Progenitor cell of endocrine pancreas (in vitro differentiated cells): ENCODE results near the gene MAST4. TPM values are rescaled to one million over a fixed set of nuclear protein-coding genes. Genes with fewer than 3 reads are reported as not detected.

Experiments used
- DNase-seq: peaks from one replicate; pipeline ENCODE4 v3.0.0; 2021; ENCODE audit warnings: low spot score; ENCODE audit not compliant: unreplicated experiment
- H3K27ac Mint-ChIP-seq: 2 replicates; pipeline ENCODE4 v1.8.0; 2021; ENCODE audit warnings: mild to moderate bottlenecking, moderate library complexity, mixed read lengths
- H3K27me3 Mint-ChIP-seq: 2 replicates; pipeline ENCODE4 v1.8.0; 2021; ENCODE audit warnings: mixed read lengths
- H3K36me3 Mint-ChIP-seq: 2 replicates; pipeline ENCODE4 v1.8.0; 2022; ENCODE audit warnings: mixed read lengths; ENCODE audit not compliant: insufficient read depth
- H3K4me1 Mint-ChIP-seq: 2 replicates; pipeline ENCODE4 v1.8.0; 2021; ENCODE audit warnings: low read depth, mixed read lengths
- H3K4me3 Mint-ChIP-seq: 2 replicates; pipeline ENCODE4 v1.8.0; 2021; ENCODE audit warnings: low read depth, mild to moderate bottlenecking, moderate library complexity, mixed read lengths
- H3K9me3 Mint-ChIP-seq: 2 replicates; pipeline ENCODE4 v1.8.0; 2021; ENCODE audit warnings: low read depth, mixed read lengths
- total RNA-seq: library from RNA; stranded (reverse); gene quantifications from 2 replicates; pipeline ENCODE4 v1.2.1, GENCODE V29; 2021
- TF ChIP-seq, protein P1 (sequence below): fragments of 200-600 bp; sonication (generic); IDR thresholded peaks from one replicate; pipeline ENCODE4 v1.5.0; 2021; ENCODE audit warnings: antibody characterized with exemption, mild to moderate bottlenecking; ENCODE audit not compliant: unreplicated experiment

MAST4 gene
- total RNA-seq, 1 donor from 2014 or later = 45.3 TPM

GRCh38 chr5:66929281-66929680 lies 333.1 kb downstream of the MAST4 start:
- TF ChIP-seq, protein P1, sequence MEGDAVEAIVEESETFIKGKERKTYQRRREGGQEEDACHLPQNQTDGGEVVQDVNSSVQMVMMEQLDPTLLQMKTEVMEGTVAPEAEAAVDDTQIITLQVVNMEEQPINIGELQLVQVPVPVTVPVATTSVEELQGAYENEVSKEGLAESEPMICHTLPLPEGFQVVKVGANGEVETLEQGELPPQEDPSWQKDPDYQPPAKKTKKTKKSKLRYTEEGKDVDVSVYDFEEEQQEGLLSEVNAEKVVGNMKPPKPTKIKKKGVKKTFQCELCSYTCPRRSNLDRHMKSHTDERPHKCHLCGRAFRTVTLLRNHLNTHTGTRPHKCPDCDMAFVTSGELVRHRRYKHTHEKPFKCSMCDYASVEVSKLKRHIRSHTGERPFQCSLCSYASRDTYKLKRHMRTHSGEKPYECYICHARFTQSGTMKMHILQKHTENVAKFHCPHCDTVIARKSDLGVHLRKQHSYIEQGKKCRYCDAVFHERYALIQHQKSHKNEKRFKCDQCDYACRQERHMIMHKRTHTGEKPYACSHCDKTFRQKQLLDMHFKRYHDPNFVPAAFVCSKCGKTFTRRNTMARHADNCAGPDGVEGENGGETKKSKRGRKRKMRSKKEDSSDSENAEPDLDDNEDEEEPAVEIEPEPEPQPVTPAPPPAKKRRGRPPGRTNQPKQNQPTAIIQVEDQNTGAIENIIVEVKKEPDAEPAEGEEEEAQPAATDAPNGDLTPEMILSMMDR = no peak
- Mint-ChIP-seq H3K36me3 (no peaks in the 10 kb centered on the region), H3K9me3 (no peaks in the 10 kb centered on the region), H3K27me3 (no peaks in the 10 kb centered on the region), H3K27ac (no peak overlapping the region), H3K4me3 (no peak overlapping the region), H3K4me1 (peaks cover 3% of the 10 kb centered on the region)
- DNase-seq = no peak

GRCh38 chr5:66929995-66930394 lies 333.8 kb downstream of the MAST4 start:
- TF ChIP-seq, protein P1 = no peak
- H3K27ac Mint-ChIP-seq = no peak overlapping the region

DNA sequence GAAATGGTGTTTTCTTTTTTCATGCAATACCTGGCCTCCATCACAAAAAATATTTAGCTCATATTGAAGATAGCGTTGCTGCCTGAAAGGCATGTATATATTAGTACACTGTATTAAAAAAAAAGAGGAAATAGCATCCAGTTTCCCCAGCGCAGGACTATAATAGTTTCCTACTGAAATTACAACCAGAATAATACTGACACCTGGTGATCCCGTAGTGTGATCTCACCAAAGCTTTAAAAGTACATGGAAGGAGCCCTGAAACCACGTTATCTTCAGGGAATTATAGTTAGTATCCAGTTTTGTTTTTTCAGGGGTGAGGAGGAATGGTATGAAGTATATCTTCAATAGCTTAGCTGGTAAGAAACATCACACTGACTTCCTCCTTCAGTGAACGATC lies 335.5 kb downstream of the MAST4 start:
- H3K36me3 Mint-ChIP-seq = no peaks in the 10 kb centered on the region
- no peaks in the 10 kb centered on the region for H3K9me3 Mint-ChIP-seq
- no peaks in the 10 kb centered on the region for H3K27me3 Mint-ChIP-seq
- DNase-seq = no peak
- H3K4me1 Mint-ChIP-seq = peaks cover 3% of the 10 kb centered on the region
- no peak overlapping the region for H3K4me3 Mint-ChIP-seq
- H3K27ac Mint-ChIP-seq = no peak overlapping the region
- TF ChIP-seq, protein P1 = no peak

More at GRCh38 chr5:66929995-66930394, 333.8 kb downstream of the MAST4 start:
- Mint-ChIP-seq H3K4me1 (peaks cover 3% of the 10 kb centered on the region), H3K4me3 (no peak overlapping the region), H3K36me3 (no peaks in the 10 kb centered on the region), H3K27me3 (no peaks in the 10 kb centered on the region), H3K9me3 (no peaks in the 10 kb centered on the region)
- DNase-seq = no peak

- TF ChIP-seq, protein P1 = no peak
- Mint-ChIP-seq H3K27me3 (no peaks in the 10 kb centered on the region), H3K4me1 (peaks cover 3% of the 10 kb centered on the region), H3K9me3 (no peaks in the 10 kb centered on the region), H3K36me3 (peaks cover 3% of the 10 kb centered on the region), H3K27ac (no peak overlapping the region), H3K4me3 (no peak overlapping the region)
- DNase-seq = no peak
Observed at GRCh38 chr5:66932457-66932856, 336.3 kb downstream of the MAST4 start.

DNA sequence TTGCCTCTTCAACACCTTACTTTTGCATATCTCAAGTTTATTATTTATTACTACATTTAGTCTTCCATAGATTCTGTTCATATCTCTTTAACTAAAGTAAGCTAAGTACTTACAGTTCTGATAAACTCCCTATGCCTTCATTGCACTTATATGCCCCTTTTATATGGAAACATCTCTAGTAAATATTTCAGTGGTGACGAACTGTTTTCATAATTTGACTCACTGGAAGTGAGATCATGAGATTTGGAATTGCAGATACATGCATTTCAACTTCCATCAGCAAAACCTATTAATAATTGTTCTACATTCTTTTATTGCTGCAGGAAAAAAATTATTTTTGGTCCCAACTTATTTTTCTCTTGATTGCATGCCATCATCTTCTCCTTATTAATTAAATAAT lies 336.9 kb downstream of the MAST4 start:
- H3K4me1 Mint-ChIP-seq = peaks cover 3% of the 10 kb centered on the region
- no peak for DNase-seq
- H3K27me3 Mint-ChIP-seq = no peaks in the 10 kb centered on the region
- no peak overlapping the region for H3K27ac Mint-ChIP-seq
- no peak overlapping the region for H3K4me3 Mint-ChIP-seq
- H3K9me3 Mint-ChIP-seq = no peaks in the 10 kb centered on the region
- H3K36me3 Mint-ChIP-seq = peaks cover 3% of the 10 kb centered on the region
- TF ChIP-seq, protein P1 = no peak
